Adrenal gland (tissue), 12 donors: ENCODE data around the gene WIPF1. TPM values are rescaled to one million over a fixed set of nuclear protein-coding genes. Genes with fewer than 3 reads are reported as not detected.

Source experiments
- DNase-seq, 7 donors: peaks; one replicate each; pipeline ENCODE4 v3.0.0-alpha.2; 2019 to 2020
- H3K27ac ChIP-seq, 5 donors: fragments of 200-600 bp; sonication (generic) in 4 of 5; 1 replicate in 3 of 5; 2 replicates in 2 of 5; pipeline versions ENCODE4 v1.5.1 to v1.8.0; 2016 to 2020; ENCODE audit warnings: mild to moderate bottlenecking in 1 of 5
- H3K27me3 ChIP-seq: fragments of 200-600 bp; 2 replicates; pipeline ENCODE4 v1.8.0; 2021
- H3K36me3 ChIP-seq, 2 donors: fragments of 200-600 bp; replicated peaks in 1 of 2; 1 replicate in 1 of 2; 2 replicates in 1 of 2; pipeline versions ENCODE4 v1.5.1 to v1.8.0; 2018 to 2022
- H3K4me1 ChIP-seq, 2 donors: fragments of 200-600 bp; replicated peaks in 1 of 2; 1 replicate in 1 of 2; 2 replicates in 1 of 2; pipeline versions ENCODE4 v1.5.1 to v1.8.0; 2018 to 2021
- H3K4me3 ChIP-seq, 4 donors: fragments of 200-600 bp; sonication (generic) in 3 of 4; one replicate each; pipeline ENCODE4 v1.5.1; 2016 to 2018
- H3K9me3 ChIP-seq, 3 donors: fragments of 200-600 bp; sonication (generic) in 1 of 3; replicated peaks in 1 of 3; 1 replicate in 2 of 3; 2 replicates in 1 of 3; pipeline versions ENCODE4 v1.5.1 to v1.8.0; 2016 to 2021
- POLR2A ChIP-seq, 2 donors: fragments of 450-650 bp; IDR thresholded peaks; one replicate each; pipeline ENCODE4 v1.6.1; 2017; ENCODE audit warnings: antibody characterized with exemption in 2 of 2, mild to moderate bottlenecking in 2 of 2, moderate library complexity in 1 of 2
- WGBS, 4 donors: extraction: QIAGEN DNeasy Blood & Tissue Kit in 2 of 4; methylation state at CpG; one replicate each; pipeline versions ENCODE4 v1.1.5 to v1.1.7; 2013 to 2017; 5-methylcytosine and 5-hydroxymethylcytosine counted together
- intact Hi-C, 2 donors: fragments of 100-400 bp; cut with DNase I; formaldehyde crosslinking; loops; one replicate each; pipeline versions ENCODE4 v1.14.1 to v1.15.0; 2022 to 2023
- polyA plus RNA-seq, 3 donors: library from polyadenylated mRNA; stranded (reverse); fragments of 200-250 nt in 2 of 3; fragments of 350-450 nt in 1 of 3; fragmentation: Illumina TruSeq in 1 of 3; extraction: RNeasy Lipid Tissue Mini Kit (QIAGEN cat#74804) in 1 of 3; gene quantifications; one replicate each; pipeline ENCODE4 v1.2.3, GENCODE V29; 2013 to 2014
- total RNA-seq, 9 donors: library from RNA; depleted of rRNA in 4 of 9; stranded (reverse); fragments of >200 nt in 4 of 9; fragments of 120-200 nt in 1 of 9; fragmentation: NEBNext Ultra II Directional in 1 of 9; extraction: Animal tissue kit (Norgen Biotek cat#: 25700) in 1 of 9; gene quantifications; one replicate each; pipeline versions ENCODE4 v1.1.0 to v1.2.4, GENCODE V29; 2013 to 2023
- TF ChIP-seq, protein P1 (sequence below), 6 experiments: fragments of 450-650 bp in 4 of 6; fragments of 200-600 bp in 2 of 6; sonication (generic) in 1 of 6; IDR thresholded peaks; 1 replicate in 5 of 6; 2 replicates in 1 of 6; pipeline versions ENCODE4 v1.5.1 to v1.8.0; 2016 to 2021; ENCODE audit warnings: antibody characterized with exemption in 6 of 6, mild to moderate bottlenecking in 2 of 6, moderate library complexity in 1 of 6
- donor health status: healthy with polysubstance abuse.
- donor health status: Bipolar disorder and iron deficiency.
- donor health status: DM: yes; HTN: yes; CAD: no.
- donor health status: DM: no; HTN: no; CAD: no.
- donor health status: DM: no; HTN: no; CAD: no.
- donor health status: DM: yes; HTN: yes; CAD: no.

WIPF1 gene
- total and polyA plus RNA-seq, 12 donors = 4.8 to 42.4 (median 24.6) TPM

DNA sequence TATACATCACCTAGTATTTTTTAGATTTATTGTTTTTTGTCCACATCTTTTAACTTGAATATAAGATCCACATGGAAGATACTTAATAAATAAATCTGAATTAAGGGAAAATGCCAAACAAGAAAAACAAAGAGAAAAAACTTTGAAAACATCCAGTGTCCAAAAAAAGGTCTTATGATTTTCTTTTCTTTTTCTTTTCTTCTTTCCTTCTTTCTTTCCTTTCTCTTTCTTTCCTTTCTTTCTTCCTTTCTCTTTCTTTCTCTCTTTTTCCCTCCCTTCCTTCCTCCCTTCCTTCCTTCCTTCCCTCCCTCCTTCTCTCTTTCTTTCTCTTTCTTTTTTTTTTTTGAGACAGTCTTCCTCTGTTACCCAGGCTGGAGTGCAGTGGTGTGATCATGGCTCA is 29.6 kb upstream of the WIPF1 start:
- Histone ChIP-seq H3K27ac (no peak overlapping the region), H3K27me3 (no peaks in the 10 kb centered on the region), H3K9me3 (no peaks in the 10 kb centered on the region), H3K4me3 (no peak overlapping the region), H3K4me1 (peaks cover 0 to 10% of the 10 kb centered on the region in 2 donors), H3K36me3 (no peaks in the 10 kb centered on the region)
- TF ChIP-seq, protein P1, sequence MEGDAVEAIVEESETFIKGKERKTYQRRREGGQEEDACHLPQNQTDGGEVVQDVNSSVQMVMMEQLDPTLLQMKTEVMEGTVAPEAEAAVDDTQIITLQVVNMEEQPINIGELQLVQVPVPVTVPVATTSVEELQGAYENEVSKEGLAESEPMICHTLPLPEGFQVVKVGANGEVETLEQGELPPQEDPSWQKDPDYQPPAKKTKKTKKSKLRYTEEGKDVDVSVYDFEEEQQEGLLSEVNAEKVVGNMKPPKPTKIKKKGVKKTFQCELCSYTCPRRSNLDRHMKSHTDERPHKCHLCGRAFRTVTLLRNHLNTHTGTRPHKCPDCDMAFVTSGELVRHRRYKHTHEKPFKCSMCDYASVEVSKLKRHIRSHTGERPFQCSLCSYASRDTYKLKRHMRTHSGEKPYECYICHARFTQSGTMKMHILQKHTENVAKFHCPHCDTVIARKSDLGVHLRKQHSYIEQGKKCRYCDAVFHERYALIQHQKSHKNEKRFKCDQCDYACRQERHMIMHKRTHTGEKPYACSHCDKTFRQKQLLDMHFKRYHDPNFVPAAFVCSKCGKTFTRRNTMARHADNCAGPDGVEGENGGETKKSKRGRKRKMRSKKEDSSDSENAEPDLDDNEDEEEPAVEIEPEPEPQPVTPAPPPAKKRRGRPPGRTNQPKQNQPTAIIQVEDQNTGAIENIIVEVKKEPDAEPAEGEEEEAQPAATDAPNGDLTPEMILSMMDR (IDR thresholded peaks at IDR 0.05) = no peak
- no peak for TF ChIP-seq POLR2A (IDR thresholded peaks at IDR 0.05)
- no peak for DNase-seq
- intact Hi-C loops = no loop called here

DNA sequence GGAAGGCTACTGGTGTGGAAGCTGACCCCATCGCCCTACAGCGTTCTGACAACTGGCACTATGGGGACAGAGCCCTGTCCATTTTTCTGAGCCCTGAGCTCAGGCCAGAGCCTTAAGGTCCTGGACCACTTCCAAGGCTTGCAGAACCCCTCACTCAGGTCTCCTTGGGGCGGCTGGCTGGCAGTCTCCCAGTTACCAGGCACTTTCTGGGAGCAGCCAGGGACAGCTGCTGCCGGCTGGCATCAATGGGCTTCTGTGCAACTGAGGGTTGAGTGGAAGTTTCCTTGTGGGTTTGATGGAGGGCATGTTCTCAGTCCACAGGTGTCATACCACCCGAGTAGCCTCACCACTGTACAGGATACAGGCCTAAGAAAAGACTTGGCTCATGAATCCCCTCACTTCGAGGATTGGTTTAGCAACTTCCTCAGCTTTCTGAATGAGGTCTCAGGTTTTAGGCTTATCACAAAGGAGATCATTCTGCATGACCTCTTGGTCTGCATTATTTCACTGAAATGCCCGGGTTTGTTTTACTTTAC is 27.4 kb upstream of the WIPF1 start:
- intact Hi-C loops = no loop called here
- no peak for TF ChIP-seq POLR2A (IDR thresholded peaks at IDR 0.05)
- TF ChIP-seq, protein P1 (IDR thresholded peaks at IDR 0.05) = no peak

DNA sequence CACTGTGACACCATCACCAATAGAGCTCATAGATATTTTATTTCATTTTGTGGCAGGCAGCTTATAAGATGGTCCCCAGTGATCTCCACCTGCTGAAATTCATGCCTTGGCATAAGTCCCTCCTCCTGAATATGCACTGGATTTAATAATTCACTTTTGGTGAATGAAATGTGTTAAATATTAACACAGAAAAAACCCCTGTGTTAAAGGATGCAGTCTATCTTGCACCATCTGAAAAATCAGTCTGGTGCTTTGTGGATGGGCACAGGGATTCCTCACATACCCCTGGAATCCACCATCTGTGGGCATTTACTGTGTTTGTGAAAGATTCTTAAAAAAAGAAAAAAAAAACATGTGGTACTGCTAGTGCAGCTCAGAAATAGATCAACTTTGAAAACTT is 26.1 kb upstream of the WIPF1 start:
- no peaks in the 10 kb centered on the region for H3K36me3 ChIP-seq
- H3K4me3 ChIP-seq = no peak overlapping the region
- DNase-seq = no peak
- intact Hi-C loops = no loop called here
- H3K27ac ChIP-seq = no peak overlapping the region
- no peaks in the 10 kb centered on the region for H3K4me1 ChIP-seq
- no peaks in the 10 kb centered on the region for H3K9me3 ChIP-seq
- TF ChIP-seq, protein P1 (IDR thresholded peaks at IDR 0.05) = no peak
- no peak for TF ChIP-seq POLR2A (IDR thresholded peaks at IDR 0.05)
- no peaks in the 10 kb centered on the region for H3K27me3 ChIP-seq

More for the DNA sequence above, 27.4 kb upstream of the WIPF1 start:
- WGBS, 4 donors = 84 to 88% (median 86%) methylated on average over 4 to 7 of the region's 7 CpGs
- H3K36me3 ChIP-seq = no peaks in the 10 kb centered on the region
- H3K27ac ChIP-seq = no peak overlapping the region
- peaks cover 0 to 2% of the 10 kb centered on the region in 2 donors for H3K4me1 ChIP-seq
- no peaks in the 10 kb centered on the region for H3K9me3 ChIP-seq
- no peaks in the 10 kb centered on the region for H3K27me3 ChIP-seq
- no peak overlapping the region for H3K4me3 ChIP-seq
- no peak for DNase-seq

DNA sequence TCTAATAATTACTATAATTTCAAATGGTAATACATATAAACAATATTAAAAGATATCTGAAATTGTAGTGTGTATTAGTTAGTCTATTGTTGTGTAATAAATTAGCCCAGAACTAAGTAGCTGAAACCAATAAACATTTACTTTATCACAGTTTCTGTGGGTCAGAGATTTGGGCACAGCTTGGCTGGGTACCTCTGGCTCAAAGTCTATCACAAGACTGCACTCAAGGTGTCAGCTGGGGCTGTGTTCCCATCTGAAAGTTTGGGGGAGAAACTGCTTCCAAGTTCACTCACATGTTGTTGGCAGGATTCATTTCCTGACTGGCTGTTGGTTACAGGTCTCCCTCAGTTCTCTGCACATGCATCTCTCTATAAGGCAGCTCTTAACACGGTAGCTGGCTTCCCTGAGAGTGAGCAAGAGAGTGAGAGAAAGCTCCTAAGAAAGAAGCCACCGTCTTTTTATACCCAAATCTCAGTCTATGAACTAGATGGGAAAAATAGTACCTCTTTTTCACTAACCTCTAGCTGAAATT is 25.6 kb upstream of the WIPF1 start:
- H3K27me3 ChIP-seq = no peaks in the 10 kb centered on the region
- TF ChIP-seq, protein P1 (IDR thresholded peaks at IDR 0.05) = no peak
- H3K4me1 ChIP-seq = no peaks in the 10 kb centered on the region
- H3K27ac ChIP-seq = no peak overlapping the region
- DNase-seq = no peak
- 88 to 95% (median 94%) methylated on average over 2 of the region's 2 CpGs for WGBS, 4 donors
- H3K4me3 ChIP-seq = no peak overlapping the region
- H3K9me3 ChIP-seq = no peaks in the 10 kb centered on the region
- intact Hi-C loops = no loop called here
- no peaks in the 10 kb centered on the region for H3K36me3 ChIP-seq
